ENCODE data around the gene B3GNT8. TPM values are rescaled to one million over a fixed set of nuclear protein-coding genes. Genes with fewer than 3 reads are reported as not detected.

Gene B3GNT8
- total RNA-seq, 1 experiment from 2014 or later, result not detected

DNA sequence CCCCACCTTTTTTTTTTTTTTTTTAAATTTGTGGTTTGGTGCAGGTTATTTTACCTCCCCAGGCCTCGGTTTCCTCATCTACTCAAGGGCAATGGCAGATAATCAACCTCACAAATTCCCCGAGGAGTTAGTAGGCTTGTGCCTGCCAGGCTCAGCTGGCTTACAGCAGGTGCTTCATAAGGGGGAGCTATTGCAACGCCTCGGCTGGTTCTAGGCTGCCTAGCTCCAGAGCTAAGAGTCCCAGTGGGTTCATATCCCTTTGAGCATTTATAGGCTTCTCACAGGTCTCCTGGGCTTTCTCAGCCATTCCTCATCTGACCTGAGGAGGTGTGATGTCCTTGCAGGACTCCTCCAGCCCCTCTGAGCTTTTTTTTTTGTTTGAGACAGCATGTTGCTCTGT is 18.9 kb downstream of the B3GNT8 start:
- no peaks in the 10 kb centered on the region for H3K79me2 ChIP-seq (ENCODE audit: low read depth)
- no peak overlapping the region for H3K4me2 ChIP-seq
- no peaks in the 10 kb centered on the region for H3F3A ChIP-seq (ENCODE audit: insufficient read depth, low read depth)
- no peaks in the 10 kb centered on the region; the same call in 1 of the 2 replicates for H4K20me1 ChIP-seq (ENCODE audit: insufficient read depth)
- no peaks in the 10 kb centered on the region for H3K9me2 ChIP-seq (ENCODE audit: insufficient read depth)
- H3K4me1 ChIP-seq (replicated peaks; ENCODE audit: insufficient read depth), result peaks cover 9% of the 10 kb centered on the region
- H3K27ac ChIP-seq, result no peak overlapping the region
- no peak overlapping the region for H3K4me3 ChIP-seq
- no peaks in the 10 kb centered on the region for H3K36me3 ChIP-seq (ENCODE audit: low read depth)
- intact Hi-C loops (cut with micrococcal nuclease; ENCODE audit: unreplicated experiment), result no loop called here
- TF ChIP-seq EZH2 (IDR thresholded peaks at IDR 0.05; ENCODE audit: low read depth), result no peak
- TF ChIP-seq, protein P1, sequence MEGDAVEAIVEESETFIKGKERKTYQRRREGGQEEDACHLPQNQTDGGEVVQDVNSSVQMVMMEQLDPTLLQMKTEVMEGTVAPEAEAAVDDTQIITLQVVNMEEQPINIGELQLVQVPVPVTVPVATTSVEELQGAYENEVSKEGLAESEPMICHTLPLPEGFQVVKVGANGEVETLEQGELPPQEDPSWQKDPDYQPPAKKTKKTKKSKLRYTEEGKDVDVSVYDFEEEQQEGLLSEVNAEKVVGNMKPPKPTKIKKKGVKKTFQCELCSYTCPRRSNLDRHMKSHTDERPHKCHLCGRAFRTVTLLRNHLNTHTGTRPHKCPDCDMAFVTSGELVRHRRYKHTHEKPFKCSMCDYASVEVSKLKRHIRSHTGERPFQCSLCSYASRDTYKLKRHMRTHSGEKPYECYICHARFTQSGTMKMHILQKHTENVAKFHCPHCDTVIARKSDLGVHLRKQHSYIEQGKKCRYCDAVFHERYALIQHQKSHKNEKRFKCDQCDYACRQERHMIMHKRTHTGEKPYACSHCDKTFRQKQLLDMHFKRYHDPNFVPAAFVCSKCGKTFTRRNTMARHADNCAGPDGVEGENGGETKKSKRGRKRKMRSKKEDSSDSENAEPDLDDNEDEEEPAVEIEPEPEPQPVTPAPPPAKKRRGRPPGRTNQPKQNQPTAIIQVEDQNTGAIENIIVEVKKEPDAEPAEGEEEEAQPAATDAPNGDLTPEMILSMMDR (conservative IDR thresholded peaks at IDR 0.05), result no peak
- no peaks in the 10 kb centered on the region for H3K27me3 ChIP-seq (ENCODE audit: insufficient read depth, low read depth)
- POLR2A ChIA-PET (ENCODE audit: unreplicated experiment), result interaction anchor here (0.7 kb wide), 1 partner anchor 31 kb away, joined by 3 read pairs; no protein-coding TSS in a partner anchor
- DNase-seq, result no peak
- no peaks in the 10 kb centered on the region for H3K9me3 ChIP-seq (ENCODE audit: insufficient read depth, low read depth)
- CTCF ChIA-PET, result no interaction called here
- no TSS peak for BruUV-seq (replicated peaks)
- no peak overlapping the region for H2AFZ ChIP-seq

- Histone ChIP-seq H3K4me2 (no peak overlapping the region), H3K27me3 (ENCODE audit: insufficient read depth, low read depth) (no peaks in the 10 kb centered on the region), H4K20me1 (ENCODE audit: insufficient read depth) (no peaks in the 10 kb centered on the region; the same call in 1 of the 2 replicates), H3K27ac (no peak overlapping the region), H3K36me3 (ENCODE audit: low read depth) (no peaks in the 10 kb centered on the region), H3F3A (ENCODE audit: insufficient read depth, low read depth) (no peaks in the 10 kb centered on the region), H2AFZ (no peak overlapping the region), H3K9me3 (ENCODE audit: insufficient read depth, low read depth) (no peaks in the 10 kb centered on the region), H3K4me1 (replicated peaks; ENCODE audit: insufficient read depth) (peaks cover 9% of the 10 kb centered on the region), H3K9me2 (ENCODE audit: insufficient read depth) (no peaks in the 10 kb centered on the region), H3K4me3 (no peak overlapping the region), H3K79me2 (ENCODE audit: low read depth) (no peaks in the 10 kb centered on the region)
- ChIA-PET CTCF (no interaction called here), POLR2A (ENCODE audit: unreplicated experiment) (no interaction called here)
- intact Hi-C loops (cut with micrococcal nuclease; ENCODE audit: unreplicated experiment), result no loop called here
- BruUV-seq (replicated peaks), result no TSS peak
- TF ChIP-seq, protein P1 (conservative IDR thresholded peaks at IDR 0.05), result no peak
- no peak for TF ChIP-seq EZH2 (IDR thresholded peaks at IDR 0.05; ENCODE audit: low read depth)
- DNase-seq, result no peak
Measured at GRCh38 chr19:41407271-41407670, 19.9 kb downstream of the B3GNT8 start.

GRCh38 chr19:41405776-41406175 is 21.4 kb downstream of the B3GNT8 start:
- Histone ChIP-seq H2AFZ (no peak overlapping the region), H3K27ac (no peak overlapping the region), H3K4me1 (replicated peaks; ENCODE audit: insufficient read depth) (peaks cover 9% of the 10 kb centered on the region), H3K9me2 (ENCODE audit: insufficient read depth) (no peaks in the 10 kb centered on the region), H3K36me3 (ENCODE audit: low read depth) (no peaks in the 10 kb centered on the region), H3K4me3 (no peak overlapping the region), H3K27me3 (ENCODE audit: insufficient read depth, low read depth) (no peaks in the 10 kb centered on the region), H3K4me2 (no peak overlapping the region), H3F3A (ENCODE audit: insufficient read depth, low read depth) (no peaks in the 10 kb centered on the region), H3K79me2 (ENCODE audit: low read depth) (no peaks in the 10 kb centered on the region), H4K20me1 (ENCODE audit: insufficient read depth) (no peaks in the 10 kb centered on the region; the same call in 1 of the 2 replicates), H3K9me3 (ENCODE audit: insufficient read depth, low read depth) (no peaks in the 10 kb centered on the region)
- no TSS peak for BruUV-seq (replicated peaks)
- DNase-seq, result no peak
- CTCF ChIA-PET, result no interaction called here
- no peak for TF ChIP-seq EZH2 (IDR thresholded peaks at IDR 0.05; ENCODE audit: low read depth)
- TF ChIP-seq, protein P1 (conservative IDR thresholded peaks at IDR 0.05), result no peak
- intact Hi-C loops (cut with micrococcal nuclease; ENCODE audit: unreplicated experiment), result no loop called here
- POLR2A ChIA-PET (ENCODE audit: unreplicated experiment), result no interaction called here

Measured in PC-9 (cell line).